HepG2 (cell line): Measurements from ENCODE around the gene TAF3. TPM values are rescaled to one million over a fixed set of nuclear protein-coding genes. Genes with fewer than 3 reads are reported as not detected.

Experiments
- FOXC1 ChIP-seq: sonication (generic); formaldehyde crosslinking; IDR thresholded peaks from 2 replicates; pipeline ENCODE4 v1.8.0; 2022; ENCODE audit warnings: mild to moderate bottlenecking, missing genetic modification reagents, borderline replicate concordance
- GFI1 ChIP-seq: sonication (generic); formaldehyde crosslinking; IDR thresholded peaks from 2 replicates; pipeline ENCODE4 v1.5.0; 2020; ENCODE audit warnings: missing genetic modification reagents, mild to moderate bottlenecking, borderline replicate concordance
- HOXA7 ChIP-seq: sonication (generic); formaldehyde crosslinking; IDR thresholded peaks from 2 replicates; pipeline ENCODE4 v1.8.1; 2022; ENCODE audit warnings: mild to moderate bottlenecking, missing genetic modification reagents, moderate library complexity
- ISL2 ChIP-seq: sonication (generic); formaldehyde crosslinking; IDR thresholded peaks from 2 replicates; pipeline ENCODE4 v1.5.0; 2020; ENCODE audit warnings: missing genetic modification reagents
- KDM2A ChIP-seq: sonication (generic); formaldehyde crosslinking; IDR thresholded peaks from 2 replicates; pipeline ENCODE4 v1.4.0; 2020; ENCODE audit warnings: low read depth, missing genetic modification reagents, borderline replicate concordance
- KDM5B ChIP-seq: sonication (generic); formaldehyde crosslinking; IDR thresholded peaks from 2 replicates; pipeline ENCODE4 v1.4.0; 2020; ENCODE audit warnings: missing genetic modification reagents, mild to moderate bottlenecking, borderline replicate concordance
- MATR3 ChIP-seq: sonication (generic); formaldehyde crosslinking; IDR thresholded peaks from 2 replicates; pipeline ENCODE4 v1.4.0; 2020; ENCODE audit warnings: missing genetic modification reagents
- MXD4 ChIP-seq: IDR thresholded peaks from 2 replicates; pipeline ENCODE4 v1.6.1; 2016; ENCODE audit warnings: mild to moderate bottlenecking, missing biosample characterization, missing genetic modification reagents
- PITX1 ChIP-seq: sonication (generic); formaldehyde crosslinking; IDR thresholded peaks from 2 replicates; pipeline ENCODE4 v1.5.1; 2020; ENCODE audit warnings: mild to moderate bottlenecking, missing genetic modification reagents
- POGZ ChIP-seq: sonication (generic); formaldehyde crosslinking; IDR thresholded peaks from 2 replicates; pipeline ENCODE4 v1.4.0; 2020; ENCODE audit warnings: mild to moderate bottlenecking, missing genetic modification reagents
- REPIN1 ChIP-seq: sonication (generic); formaldehyde crosslinking; IDR thresholded peaks from 2 replicates; pipeline ENCODE4 v1.8.0; 2022; ENCODE audit warnings: missing genetic modification reagents, low read depth, mild to moderate bottlenecking, borderline replicate concordance
- RFX3 ChIP-seq: IDR thresholded peaks from 2 replicates; pipeline ENCODE4 v1.6.1; 2016; ENCODE audit warnings: missing biosample characterization, missing genetic modification reagents
- TEAD3 ChIP-seq: optimal IDR thresholded peaks from 2 replicates; pipeline ENCODE3; 2016; ENCODE audit warnings: borderline replicate concordance
- ZMYM4 ChIP-seq: sonication (generic); formaldehyde crosslinking; IDR thresholded peaks from 2 replicates; pipeline ENCODE4 v1.8.1; 2023; ENCODE audit warnings: mild to moderate bottlenecking, missing genetic modification reagents
- ZNF264 ChIP-seq: sonication (generic); formaldehyde crosslinking; IDR thresholded peaks from 2 replicates; pipeline ENCODE4 v1.4.0; 2020; ENCODE audit warnings: missing genetic modification reagents
- ZNF619 ChIP-seq: sonication (generic); formaldehyde crosslinking; IDR thresholded peaks from 2 replicates; pipeline ENCODE4 v1.4.0; 2020; ENCODE audit warnings: mild to moderate bottlenecking, missing genetic modification reagents
- ZNF678 ChIP-seq: sonication (generic); formaldehyde crosslinking; IDR thresholded peaks from 2 replicates; pipeline ENCODE4 v1.4.0; 2020; ENCODE audit warnings: mild to moderate bottlenecking, missing genetic modification reagents
- polyA plus RNA-seq, 8 experiments: library from polyadenylated mRNA; depleted of rRNA in 3 of 8; stranded (reverse) in 7 of 8; unstranded in 1 of 8; fragments of >200 nt; fragmentation: Illumina TruSeq in 4 of 8; extraction: Trizol in 4 of 8; gene quantifications; 2 replicates each; pipeline versions ENCODE4 v1.2.1 to v1.2.3, GENCODE V29; 2011 to 2016; ENCODE audit warnings: low read depth in 4 of 8, missing spikeins in 1 of 8, mixed read lengths in 1 of 8; ENCODE audit not compliant: insufficient read depth in 1 of 8
- total RNA-seq, 5 experiments: library from RNA; depleted of rRNA; stranded (reverse); fragments of >200 nt; fragmentation: Illumina TruSeq; extraction: Trizol; gene quantifications; 2 replicates each; pipeline ENCODE4 v1.2.3, GENCODE V29; 2016; ENCODE audit warnings: low read depth in 1 of 5
- TF ChIP-seq, protein P1 (sequence below): IDR thresholded peaks from 2 replicates; pipeline ENCODE4 v1.6.1; 2012; ENCODE audit warnings: low read length, improper control_type of control experiment
- TF ChIP-seq, protein P2 (sequence below): sonication (generic); formaldehyde crosslinking; IDR thresholded peaks from 2 replicates; pipeline ENCODE4 v1.5.1; 2020; ENCODE audit warnings: mild to moderate bottlenecking, missing genetic modification reagents, moderate library complexity
- TF ChIP-seq, protein P3 (sequence below): sonication (generic); formaldehyde crosslinking; IDR thresholded peaks from 2 replicates; pipeline ENCODE4 v1.4.0; 2020; ENCODE audit warnings: missing genetic modification reagents
- TF ChIP-seq, protein P4 (sequence below): IDR thresholded peaks from 2 replicates; pipeline ENCODE4 v1.6.1; 2016; ENCODE audit warnings: low read depth

TAF3 gene
- total and polyA plus RNA-seq, 2 of the 13 experiments (the other 11 are each of a cell fraction or from before 2014, with no cell fraction given): 1.7 to 2.9 TPM

DNA sequence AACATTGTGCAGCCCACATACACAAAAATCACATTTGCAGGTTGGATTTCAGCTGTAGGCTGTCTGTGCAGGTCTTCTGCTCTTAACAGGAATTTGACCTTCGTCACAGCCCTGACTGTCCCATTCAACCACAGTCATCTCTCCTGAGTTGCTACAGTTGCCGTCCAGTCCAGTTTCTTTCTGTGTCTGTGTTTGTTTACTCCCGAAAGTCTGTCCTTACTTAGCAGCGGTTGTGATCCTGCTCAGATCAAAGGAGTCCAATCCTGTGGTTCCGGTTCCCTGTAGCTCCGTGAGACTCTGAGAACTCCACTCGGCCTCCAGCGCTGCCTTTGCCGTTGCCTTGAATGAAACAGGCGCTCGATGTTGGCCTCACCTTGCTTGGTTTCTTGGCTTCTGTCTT lies 124.6 kb downstream of the TAF3 start (continued):
- 0 out of 2 replicates have a peak, but pooled peaks have one; percentile 32 for TF ChIP-seq KDM2A (CRISPR knock-in tag)
- TF ChIP-seq MATR3 (CRISPR knock-in tag): no peak
- peak; percentile 34; the same call in 1 of the 2 replicates for TF ChIP-seq PITX1
- TF ChIP-seq POGZ (CRISPR knock-in tag): peak; percentile 80
- TF ChIP-seq ISL2 (CRISPR knock-in tag): no peak
- no peak for TF ChIP-seq KDM5B (CRISPR knock-in tag)
- TF ChIP-seq, protein P1, sequence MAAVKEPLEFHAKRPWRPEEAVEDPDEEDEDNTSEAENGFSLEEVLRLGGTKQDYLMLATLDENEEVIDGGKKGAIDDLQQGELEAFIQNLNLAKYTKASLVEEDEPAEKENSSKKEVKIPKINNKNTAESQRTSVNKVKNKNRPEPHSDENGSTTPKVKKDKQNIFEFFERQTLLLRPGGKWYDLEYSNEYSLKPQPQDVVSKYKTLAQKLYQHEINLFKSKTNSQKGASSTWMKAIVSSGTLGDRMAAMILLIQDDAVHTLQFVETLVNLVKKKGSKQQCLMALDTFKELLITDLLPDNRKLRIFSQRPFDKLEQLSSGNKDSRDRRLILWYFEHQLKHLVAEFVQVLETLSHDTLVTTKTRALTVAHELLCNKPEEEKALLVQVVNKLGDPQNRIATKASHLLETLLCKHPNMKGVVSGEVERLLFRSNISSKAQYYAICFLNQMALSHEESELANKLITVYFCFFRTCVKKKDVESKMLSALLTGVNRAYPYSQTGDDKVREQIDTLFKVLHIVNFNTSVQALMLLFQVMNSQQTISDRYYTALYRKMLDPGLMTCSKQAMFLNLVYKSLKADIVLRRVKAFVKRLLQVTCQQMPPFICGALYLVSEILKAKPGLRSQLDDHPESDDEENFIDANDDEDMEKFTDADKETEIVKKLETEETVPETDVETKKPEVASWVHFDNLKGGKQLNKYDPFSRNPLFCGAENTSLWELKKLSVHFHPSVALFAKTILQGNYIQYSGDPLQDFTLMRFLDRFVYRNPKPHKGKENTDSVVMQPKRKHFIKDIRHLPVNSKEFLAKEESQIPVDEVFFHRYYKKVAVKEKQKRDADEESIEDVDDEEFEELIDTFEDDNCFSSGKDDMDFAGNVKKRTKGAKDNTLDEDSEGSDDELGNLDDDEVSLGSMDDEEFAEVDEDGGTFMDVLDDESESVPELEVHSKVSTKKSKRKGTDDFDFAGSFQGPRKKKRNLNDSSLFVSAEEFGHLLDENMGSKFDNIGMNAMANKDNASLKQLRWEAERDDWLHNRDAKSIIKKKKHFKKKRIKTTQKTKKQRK: no peak
- TF ChIP-seq HOXA7 (CRISPR knock-in tag): no peak
- TF ChIP-seq GFI1 (CRISPR knock-in tag): no peak
- TF ChIP-seq FOXC1 (CRISPR knock-in tag): no peak
- no peak for TF ChIP-seq ZNF678 (CRISPR knock-in tag)
- TF ChIP-seq, protein P2, sequence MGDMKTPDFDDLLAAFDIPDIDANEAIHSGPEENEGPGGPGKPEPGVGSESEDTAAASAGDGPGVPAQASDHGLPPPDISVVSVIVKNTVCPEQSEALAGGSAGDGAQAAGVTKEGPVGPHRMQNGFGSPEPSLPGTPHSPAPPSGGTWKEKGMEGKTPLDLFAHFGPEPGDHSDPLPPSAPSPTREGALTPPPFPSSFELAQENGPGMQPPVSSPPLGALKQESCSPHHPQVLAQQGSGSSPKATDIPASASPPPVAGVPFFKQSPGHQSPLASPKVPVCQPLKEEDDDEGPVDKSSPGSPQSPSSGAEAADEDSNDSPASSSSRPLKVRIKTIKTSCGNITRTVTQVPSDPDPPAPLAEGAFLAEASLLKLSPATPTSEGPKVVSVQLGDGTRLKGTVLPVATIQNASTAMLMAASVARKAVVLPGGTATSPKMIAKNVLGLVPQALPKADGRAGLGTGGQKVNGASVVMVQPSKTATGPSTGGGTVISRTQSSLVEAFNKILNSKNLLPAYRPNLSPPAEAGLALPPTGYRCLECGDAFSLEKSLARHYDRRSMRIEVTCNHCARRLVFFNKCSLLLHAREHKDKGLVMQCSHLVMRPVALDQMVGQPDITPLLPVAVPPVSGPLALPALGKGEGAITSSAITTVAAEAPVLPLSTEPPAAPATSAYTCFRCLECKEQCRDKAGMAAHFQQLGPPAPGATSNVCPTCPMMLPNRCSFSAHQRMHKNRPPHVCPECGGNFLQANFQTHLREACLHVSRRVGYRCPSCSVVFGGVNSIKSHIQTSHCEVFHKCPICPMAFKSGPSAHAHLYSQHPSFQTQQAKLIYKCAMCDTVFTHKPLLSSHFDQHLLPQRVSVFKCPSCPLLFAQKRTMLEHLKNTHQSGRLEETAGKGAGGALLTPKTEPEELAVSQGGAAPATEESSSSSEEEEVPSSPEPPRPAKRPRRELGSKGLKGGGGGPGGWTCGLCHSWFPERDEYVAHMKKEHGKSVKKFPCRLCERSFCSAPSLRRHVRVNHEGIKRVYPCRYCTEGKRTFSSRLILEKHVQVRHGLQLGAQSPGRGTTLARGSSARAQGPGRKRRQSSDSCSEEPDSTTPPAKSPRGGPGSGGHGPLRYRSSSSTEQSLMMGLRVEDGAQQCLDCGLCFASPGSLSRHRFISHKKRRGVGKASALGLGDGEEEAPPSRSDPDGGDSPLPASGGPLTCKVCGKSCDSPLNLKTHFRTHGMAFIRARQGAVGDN (CRISPR knock-in tag): peak; percentile 36; the same call in 1 of the 2 replicates
- TF ChIP-seq, protein P3, sequence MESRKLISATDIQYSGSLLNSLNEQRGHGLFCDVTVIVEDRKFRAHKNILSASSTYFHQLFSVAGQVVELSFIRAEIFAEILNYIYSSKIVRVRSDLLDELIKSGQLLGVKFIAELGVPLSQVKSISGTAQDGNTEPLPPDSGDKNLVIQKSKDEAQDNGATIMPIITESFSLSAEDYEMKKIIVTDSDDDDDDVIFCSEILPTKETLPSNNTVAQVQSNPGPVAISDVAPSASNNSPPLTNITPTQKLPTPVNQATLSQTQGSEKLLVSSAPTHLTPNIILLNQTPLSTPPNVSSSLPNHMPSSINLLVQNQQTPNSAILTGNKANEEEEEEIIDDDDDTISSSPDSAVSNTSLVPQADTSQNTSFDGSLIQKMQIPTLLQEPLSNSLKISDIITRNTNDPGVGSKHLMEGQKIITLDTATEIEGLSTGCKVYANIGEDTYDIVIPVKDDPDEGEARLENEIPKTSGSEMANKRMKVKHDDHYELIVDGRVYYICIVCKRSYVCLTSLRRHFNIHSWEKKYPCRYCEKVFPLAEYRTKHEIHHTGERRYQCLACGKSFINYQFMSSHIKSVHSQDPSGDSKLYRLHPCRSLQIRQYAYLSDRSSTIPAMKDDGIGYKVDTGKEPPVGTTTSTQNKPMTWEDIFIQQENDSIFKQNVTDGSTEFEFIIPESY (CRISPR knock-in tag): no peak
- no peak for TF ChIP-seq RFX3
- TF ChIP-seq TEAD3 (CRISPR knock-in tag): peak; percentile 35
- TF ChIP-seq ZMYM4 (CRISPR knock-in tag): peak; percentile 71; the same call in 1 of the 2 replicates
- TF ChIP-seq REPIN1 (CRISPR knock-in tag): no peak
- no peak for TF ChIP-seq MXD4
- TF ChIP-seq ZNF619: no peak
- TF ChIP-seq ZNF264 (CRISPR knock-in tag): no peak
- TF ChIP-seq, protein P4, sequence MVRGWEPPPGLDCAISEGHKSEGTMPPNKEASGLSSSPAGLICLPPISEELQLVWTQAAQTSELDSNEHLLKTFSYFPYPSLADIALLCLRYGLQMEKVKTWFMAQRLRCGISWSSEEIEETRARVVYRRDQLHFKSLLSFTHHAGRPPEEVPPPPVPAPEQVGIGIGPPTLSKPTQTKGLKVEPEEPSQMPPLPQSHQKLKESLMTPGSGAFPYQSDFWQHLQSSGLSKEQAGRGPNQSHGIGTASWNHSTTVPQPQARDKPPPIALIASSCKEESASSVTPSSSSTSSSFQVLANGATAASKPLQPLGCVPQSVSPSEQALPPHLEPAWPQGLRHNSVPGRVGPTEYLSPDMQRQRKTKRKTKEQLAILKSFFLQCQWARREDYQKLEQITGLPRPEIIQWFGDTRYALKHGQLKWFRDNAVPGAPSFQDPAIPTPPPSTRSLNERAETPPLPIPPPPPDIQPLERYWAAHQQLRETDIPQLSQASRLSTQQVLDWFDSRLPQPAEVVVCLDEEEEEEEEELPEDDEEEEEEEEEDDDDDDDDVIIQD (CRISPR knock-in tag): 0 out of 2 replicates have a peak, but pooled peaks have one; percentile 38
